ENCODE data around the gene ZFP36.
"Not testable (repeated sequence)": the region's sequence is repeated elsewhere in the genome, so short reads cannot be mapped to it uniquely, and the experiment has no call there.

ZFP36 gene

GRCh38 chr19:39449116-39449797 is 42.6 kb downstream of the ZFP36 start:
- no peak for DNase-seq

- not testable (repeated sequence) for DNase-seq
Observed at GRCh38 chr19:39451257-39451656, 44.6 kb downstream of the ZFP36 start.

All from GDM1 (cell line).